ENCODE measurements around the gene PRICKLE1. TPM values are rescaled to one million over a fixed set of nuclear protein-coding genes. Genes with fewer than 3 reads are reported as not detected.

The PRICKLE1 gene
- total RNA-seq, 3 donors from 2014 or later, result 6.4 to 9.4 (median 9.2) TPM

DNA sequence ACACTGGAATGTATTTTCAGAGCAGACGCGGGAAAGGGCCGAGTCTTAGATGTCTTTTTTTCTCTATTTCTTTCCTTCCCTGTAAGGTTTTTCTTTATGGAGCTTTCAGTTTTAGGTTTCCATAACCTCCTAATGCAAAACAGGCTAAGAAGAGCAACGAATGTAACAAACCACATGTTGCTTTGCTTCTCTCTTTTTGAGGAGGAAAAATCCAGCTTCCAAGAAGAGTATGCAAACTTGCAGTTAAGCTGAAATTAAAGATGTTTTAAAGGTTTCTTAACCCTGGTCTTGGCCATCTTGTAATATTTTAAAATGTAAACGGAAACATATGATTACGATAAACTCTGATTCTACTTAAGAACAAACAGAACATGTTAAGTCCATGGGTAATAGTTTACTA is 86.9 kb downstream of the PRICKLE1 start:
- intact Hi-C loops (cut with DNase I; ENCODE audit: low total_unique reads), result no loop called here

GRCh38 chr12:42498549-42499247 is 90.8 kb downstream of the PRICKLE1 start:
- Histone ChIP-seq H3K4me1 (no peaks in the 10 kb centered on the region), H3K36me3 (no peaks in the 10 kb centered on the region)
- intact Hi-C loops (cut with DNase I; ENCODE audit: low total_unique reads), result no loop called here

More for the DNA sequence above, 86.9 kb downstream of the PRICKLE1 start:
- DNase-seq (ENCODE audit: low spot score in 2 of 2), result no peak
- Histone ChIP-seq H3K4me3 (no peak overlapping the region), H3K27me3 (no peaks in the 10 kb centered on the region), H3K36me3 (no peaks in the 10 kb centered on the region), H3K27ac (no peak overlapping the region), H3K9me3 (no peaks in the 10 kb centered on the region), H3K4me1 (no peaks in the 10 kb centered on the region)
- TF ChIP-seq POLR2A (IDR thresholded peaks at IDR 0.05) (no peak), CTCF (IDR thresholded peaks at IDR 0.05) (no peak), POLR2AphosphoS5 (IDR thresholded peaks at IDR 0.05) (no peak)

GRCh38 chr12:42496886-42497285 is 92.7 kb downstream of the PRICKLE1 start:
- Histone ChIP-seq H3K36me3 (no peaks in the 10 kb centered on the region), H3K4me1 (no peaks in the 10 kb centered on the region), H3K27me3 (no peaks in the 10 kb centered on the region), H3K4me3 (no peak overlapping the region), H3K9me3 (no peaks in the 10 kb centered on the region), H3K27ac (no peak overlapping the region)
- intact Hi-C loops (cut with DNase I; ENCODE audit: low total_unique reads), result no loop called here
- no peak for DNase-seq (ENCODE audit: low spot score in 2 of 2)
- TF ChIP-seq POLR2AphosphoS5 (IDR thresholded peaks at IDR 0.05) (no peak), POLR2A (IDR thresholded peaks at IDR 0.05) (no peak), CTCF (IDR thresholded peaks at IDR 0.05) (no peak)

More at GRCh38 chr12:42498549-42499247, 90.8 kb downstream of the PRICKLE1 start:
- H3K27ac ChIP-seq, result no peak overlapping the region
- no peak overlapping the region for H3K4me3 ChIP-seq
- no peaks in the 10 kb centered on the region for H3K27me3 ChIP-seq
- TF ChIP-seq CTCF (IDR thresholded peaks at IDR 0.05) (no peak), POLR2A (IDR thresholded peaks at IDR 0.05) (no peak), POLR2AphosphoS5 (IDR thresholded peaks at IDR 0.05) (no peak)
- DNase-seq (ENCODE audit: low spot score in 2 of 2), result no peak
- H3K9me3 ChIP-seq, result no peaks in the 10 kb centered on the region

DNA sequence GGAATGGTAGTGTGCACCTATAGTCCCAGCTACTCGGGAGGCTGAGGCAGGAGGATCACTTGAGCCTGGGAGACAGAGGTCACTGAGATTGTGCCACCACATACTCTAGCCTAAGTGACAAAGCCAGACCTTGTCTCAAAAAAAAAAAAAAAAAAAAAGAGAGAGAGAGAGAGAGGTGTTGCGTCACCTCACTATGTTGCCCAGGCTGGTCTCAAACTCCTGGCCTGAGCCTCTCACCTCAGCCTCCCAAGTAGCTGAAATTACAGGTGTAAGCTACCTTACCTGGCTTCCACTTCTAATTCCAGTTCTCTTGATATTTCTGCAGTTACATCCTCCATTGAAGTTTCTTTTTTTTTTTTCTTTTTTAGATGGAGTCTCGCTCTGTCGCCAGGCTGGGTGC is 94.3 kb downstream of the PRICKLE1 start:
- intact Hi-C loops (cut with DNase I; ENCODE audit: low total_unique reads), result no loop called here
- H3K27me3 ChIP-seq, result no peaks in the 10 kb centered on the region
- no peaks in the 10 kb centered on the region for H3K9me3 ChIP-seq
- no peak overlapping the region for H3K4me3 ChIP-seq
- TF ChIP-seq CTCF (IDR thresholded peaks at IDR 0.05) (no peak), POLR2A (IDR thresholded peaks at IDR 0.05) (no peak), POLR2AphosphoS5 (IDR thresholded peaks at IDR 0.05) (no peak)
- no peak for DNase-seq (ENCODE audit: low spot score in 2 of 2)
- H3K36me3 ChIP-seq, result no peaks in the 10 kb centered on the region
- H3K4me1 ChIP-seq, result no peaks in the 10 kb centered on the region
- no peak overlapping the region for H3K27ac ChIP-seq

DNA sequence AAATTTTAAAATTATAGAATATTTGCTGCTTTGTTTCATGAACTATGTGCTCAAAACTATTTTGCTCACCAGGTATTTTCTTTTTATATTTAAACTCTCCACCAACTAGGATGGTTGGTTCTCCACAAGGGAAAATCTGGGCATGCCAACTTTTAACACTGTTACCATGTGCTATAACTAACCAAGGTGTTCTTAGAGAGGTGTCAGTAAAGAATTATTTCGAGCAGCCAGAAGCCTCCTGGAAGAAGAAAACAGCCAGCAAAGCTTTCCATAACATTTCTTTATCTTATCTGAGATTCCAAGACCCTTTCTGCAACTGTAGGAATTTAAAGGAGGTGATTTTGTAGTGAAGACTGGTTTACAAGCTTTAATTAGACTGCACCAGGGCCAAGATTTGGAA is 97.3 kb downstream of the PRICKLE1 start:
- DNase-seq (ENCODE audit: low spot score in 2 of 2), result no peak
- H3K9me3 ChIP-seq, result no peaks in the 10 kb centered on the region
- H3K4me1 ChIP-seq, result no peaks in the 10 kb centered on the region
- TF ChIP-seq POLR2A (IDR thresholded peaks at IDR 0.05), result no peak
- no peak for TF ChIP-seq CTCF (IDR thresholded peaks at IDR 0.05)
- intact Hi-C loops (cut with DNase I; ENCODE audit: low total_unique reads), result no loop called here
- no peak overlapping the region for H3K27ac ChIP-seq
- no peaks in the 10 kb centered on the region for H3K27me3 ChIP-seq
- no peaks in the 10 kb centered on the region for H3K36me3 ChIP-seq
- H3K4me3 ChIP-seq, result no peak overlapping the region

All from breast epithelium (tissue), 4 donors.